Fibroblast of the aortic adventitia (primary cell): ENCODE data around the gene BPIFB1. TPM values are rescaled to one million over a fixed set of nuclear protein-coding genes. Genes with fewer than 3 reads are reported as not detected.

ENCODE experiments used
- DNase-seq: peaks from one replicate; pipeline ENCODE4 v3.0.0-alpha.2; 2010; ENCODE audit warnings: low read depth
- H3K4me3 ChIP-seq: 2 replicates; pipeline ENCODE4 v1.5.1; 2011; ENCODE audit warnings: low read depth, mild to moderate bottlenecking, control low read depth, low read length, moderate library complexity
- total RNA-seq: library from RNA; depleted of rRNA; stranded (reverse); fragments of >200 nt; gene quantifications from 2 replicates; pipeline ENCODE4 v1.2.3, GENCODE V29; 2012; ENCODE audit warnings: low replicate concordance
- TF ChIP-seq, protein P1 (sequence below): IDR thresholded peaks from 2 replicates; pipeline ENCODE4 v1.5.1; 2011; ENCODE audit warnings: mild to moderate bottlenecking, low read length, control low read depth, inconsistent platforms; ENCODE audit not compliant: insufficient read depth

BPIFB1 gene
- total RNA-seq, 1 donor = not detected

GRCh38 chr20:33301192-33301930 lies 18.3 kb downstream of the BPIFB1 start:
- no peak overlapping the region for H3K4me3 ChIP-seq
- TF ChIP-seq, protein P1, sequence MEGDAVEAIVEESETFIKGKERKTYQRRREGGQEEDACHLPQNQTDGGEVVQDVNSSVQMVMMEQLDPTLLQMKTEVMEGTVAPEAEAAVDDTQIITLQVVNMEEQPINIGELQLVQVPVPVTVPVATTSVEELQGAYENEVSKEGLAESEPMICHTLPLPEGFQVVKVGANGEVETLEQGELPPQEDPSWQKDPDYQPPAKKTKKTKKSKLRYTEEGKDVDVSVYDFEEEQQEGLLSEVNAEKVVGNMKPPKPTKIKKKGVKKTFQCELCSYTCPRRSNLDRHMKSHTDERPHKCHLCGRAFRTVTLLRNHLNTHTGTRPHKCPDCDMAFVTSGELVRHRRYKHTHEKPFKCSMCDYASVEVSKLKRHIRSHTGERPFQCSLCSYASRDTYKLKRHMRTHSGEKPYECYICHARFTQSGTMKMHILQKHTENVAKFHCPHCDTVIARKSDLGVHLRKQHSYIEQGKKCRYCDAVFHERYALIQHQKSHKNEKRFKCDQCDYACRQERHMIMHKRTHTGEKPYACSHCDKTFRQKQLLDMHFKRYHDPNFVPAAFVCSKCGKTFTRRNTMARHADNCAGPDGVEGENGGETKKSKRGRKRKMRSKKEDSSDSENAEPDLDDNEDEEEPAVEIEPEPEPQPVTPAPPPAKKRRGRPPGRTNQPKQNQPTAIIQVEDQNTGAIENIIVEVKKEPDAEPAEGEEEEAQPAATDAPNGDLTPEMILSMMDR = no peak
- DNase-seq = no peak

- no peak overlapping the region for H3K4me3 ChIP-seq
- TF ChIP-seq, protein P1 = no peak
- DNase-seq = no peak
Observed at GRCh38 chr20:33303595-33303994, 20.6 kb downstream of the BPIFB1 start.

GRCh38 chr20:33304046-33304445 lies 21.0 kb downstream of the BPIFB1 start:
- DNase-seq = no peak
- H3K4me3 ChIP-seq = no peak overlapping the region
- TF ChIP-seq, protein P1 = no peak

- H3K4me3 ChIP-seq = no peak overlapping the region
- TF ChIP-seq, protein P1 = no peak
- no peak for DNase-seq
Observed at GRCh38 chr20:33305589-33306057, 22.6 kb downstream of the BPIFB1 start.

GRCh38 chr20:33306228-33306627 lies 23.2 kb downstream of the BPIFB1 start:
- TF ChIP-seq, protein P1 = no peak
- DNase-seq = no peak

DNA sequence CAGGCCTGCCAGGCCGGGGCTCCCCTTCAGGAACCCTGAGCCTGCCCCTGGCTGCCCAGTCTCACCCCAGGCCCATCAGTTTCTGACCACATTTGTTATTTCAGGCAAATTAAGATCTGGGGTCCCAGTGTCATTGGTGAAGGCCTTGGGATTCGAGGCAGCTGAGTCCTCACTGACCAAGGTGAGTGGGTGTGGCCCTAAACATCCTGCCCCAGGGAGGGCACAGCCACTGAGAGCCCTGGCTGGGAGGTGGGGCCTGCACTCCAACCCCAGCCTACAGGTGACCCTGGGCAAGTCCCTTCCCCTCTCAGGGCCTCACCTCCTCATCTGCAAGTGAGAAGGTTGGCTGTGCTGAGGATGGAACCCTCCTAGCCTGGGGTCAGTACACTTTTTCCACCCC lies 23.8 kb downstream of the BPIFB1 start:
- TF ChIP-seq, protein P1 = no peak
- H3K4me3 ChIP-seq = no peak overlapping the region
- no peak for DNase-seq

More at GRCh38 chr20:33306228-33306627, 23.2 kb downstream of the BPIFB1 start:
- H3K4me3 ChIP-seq = no peak overlapping the region
